B cell (primary cell): ENCODE data around the gene CCDC178. TPM values are rescaled to one million over a fixed set of nuclear protein-coding genes. Genes with fewer than 3 reads are reported as not detected.

ENCODE experiments used
- ATAC-seq: fragments of 200-7000 bp; cut with Tn5 transposase; one replicate; pipeline ENCODE4 v1.10.0; 2021; ENCODE audit warnings: low read depth, mild to moderate bottlenecking, moderate number of reproducible peaks, moderate library complexity
- CTCF ChIA-PET: fragments of 350-600 bp; sonication (Branson Sonifier 250); formaldehyde crosslinking; loops from one replicate; lab custom pipeline; 2021; ENCODE audit warnings: antibody characterized with exemption, inconsistent platforms; lab: Charles Lee
- POLR2A ChIA-PET: fragments of 350-600 bp; sonication (Branson Sonifier 250); formaldehyde crosslinking; loops from one replicate; lab custom pipeline; 2021; ENCODE audit warnings: antibody characterized with exemption; lab: Charles Lee
- DNase-seq: peaks from one replicate; pipeline ENCODE4 v3.0.0; 2013
- H2AFZ ChIP-seq: 2 replicates; pipeline ENCODE4 v1.6.1; 2012; ENCODE audit warnings: mild to moderate bottlenecking, low read depth, low read length; ENCODE audit not compliant: insufficient read depth, poor library complexity, severe bottlenecking
- H3K27ac ChIP-seq, 2 donors: 1 replicate in 1 of 2; 2 replicates in 1 of 2; pipeline ENCODE4 v1.5.1; 2012 to 2013; ENCODE audit warnings: low read length in 2 of 2, mild to moderate bottlenecking in 2 of 2, moderate library complexity in 1 of 2
- H3K27me3 ChIP-seq, 4 experiments: fragments of 200-600 bp in 1 of 4; sonication (generic) in 1 of 4; replicated peaks in 1 of 4; 1 replicate in 2 of 4; 2 replicates in 2 of 4; pipeline versions ENCODE4 v1.6.1 to v1.7.0; 2013 to 2016; ENCODE audit warnings: low read length in 3 of 4, mild to moderate bottlenecking in 2 of 4, mixed read lengths in 1 of 4, moderate library complexity in 1 of 4; ENCODE audit not compliant: insufficient read depth in 4 of 4, control insufficient read depth in 3 of 4; ENCODE audit errors: control extremely low read depth in 1 of 4
- H3K36me3 ChIP-seq, 2 experiments: replicated peaks in 1 of 2; 1 replicate in 1 of 2; 2 replicates in 1 of 2; pipeline versions ENCODE4 v1.6.1 to v1.7.1; 2013; ENCODE audit warnings: low read length in 1 of 2; ENCODE audit not compliant: insufficient read depth in 2 of 2, control insufficient read depth in 1 of 2; ENCODE audit errors: control extremely low read depth in 1 of 2, extremely low read depth in 1 of 2
- H3K4me1 ChIP-seq, 2 donors: fragments of 200-600 bp in 1 of 2; sonication (generic) in 1 of 2; 1 replicate in 1 of 2; 2 replicates in 1 of 2; pipeline versions ENCODE4 v1.5.1 to v1.6.1; 2013 to 2017; ENCODE audit warnings: low read length in 2 of 2; ENCODE audit not compliant: control insufficient read depth in 2 of 2, insufficient read depth in 2 of 2
- H3K4me2 ChIP-seq: replicated peaks from 2 replicates; pipeline ENCODE3; 2012; ENCODE audit warnings: mild to moderate bottlenecking, low read depth, low read length; ENCODE audit not compliant: poor library complexity, severe bottlenecking
- H3K4me3 ChIP-seq, 5 experiments: fragments of 200-600 bp in 1 of 5; sonication (generic) in 1 of 5; 1 replicate in 3 of 5; 2 replicates in 2 of 5; pipeline versions ENCODE4 v1.5.1 to v1.7.0; 2011 to 2016; ENCODE audit warnings: low read length in 4 of 5, mild to moderate bottlenecking in 4 of 5, low read depth in 2 of 5, control low read depth in 1 of 5, moderate library complexity in 1 of 5; ENCODE audit not compliant: insufficient read depth in 1 of 5; ENCODE audit errors: control extremely low read depth in 1 of 5, extremely low read depth in 1 of 5
- H3K79me2 ChIP-seq: fragments of 200-600 bp; sonication (generic); one replicate; pipeline ENCODE4 v1.6.0; 2016; ENCODE audit warnings: low read length; ENCODE audit not compliant: control insufficient read depth, insufficient read depth
- H3K9ac ChIP-seq: fragments of 200-600 bp; sonication (generic); 2 replicates; pipeline ENCODE4 v1.6.1; 2017; ENCODE audit warnings: mild to moderate bottlenecking, low read length, moderate library complexity
- H3K9me3 ChIP-seq, 3 donors: one replicate each; pipeline versions ENCODE4 v1.6.1 to v1.7.1; 2013; ENCODE audit warnings: low read length in 2 of 3; ENCODE audit not compliant: control insufficient read depth in 2 of 3, insufficient read depth in 1 of 3; ENCODE audit errors: control extremely low read depth in 1 of 3
- H4K20me1 ChIP-seq: 2 replicates; pipeline ENCODE4 v1.6.0; 2012; ENCODE audit warnings: mild to moderate bottlenecking, low read length; ENCODE audit not compliant: insufficient read depth, control insufficient read depth, poor library complexity, severe bottlenecking
- H3K27ac Mint-ChIP-seq: one replicate; pipeline ENCODE4 v1.8.0; 2021; ENCODE audit warnings: mixed read lengths
- H3K27me3 Mint-ChIP-seq: one replicate; pipeline ENCODE4 v1.8.0; 2021; ENCODE audit warnings: mixed read lengths
- H3K4me1 Mint-ChIP-seq: one replicate; pipeline ENCODE4 v1.8.0; 2021; ENCODE audit warnings: mixed read lengths
- H3K4me3 Mint-ChIP-seq: one replicate; pipeline ENCODE4 v1.8.0; 2021; ENCODE audit warnings: mixed read lengths
- H3K9me3 Mint-ChIP-seq: one replicate; pipeline ENCODE4 v1.8.0; 2022; ENCODE audit warnings: mixed read lengths; ENCODE audit not compliant: insufficient read depth
- CTCF ChIP-seq: fragments of 200-600 bp; IDR thresholded peaks from one replicate; pipeline ENCODE4 v1.8.0; 2022; ENCODE audit warnings: antibody characterized with exemption, mild to moderate bottlenecking
- EZH2 ChIP-seq: IDR thresholded peaks from 2 replicates; pipeline ENCODE4 v1.6.1; 2012; ENCODE audit warnings: borderline replicate concordance, low read depth, mild to moderate bottlenecking, moderate library complexity, low read length; ENCODE audit not compliant: insufficient read depth, poor library complexity, severe bottlenecking
- WGBS: methylation state at CpG from one replicate; pipeline ENCODE4 v1.1.5; 2013; ENCODE audit warnings: missing lambda C conversion rate; ENCODE audit not compliant: insufficient coverage; 5-methylcytosine and 5-hydroxymethylcytosine counted together
- intact Hi-C: fragments of 100-400 bp; cut with micrococcal nuclease; formaldehyde crosslinking; loops from one replicate; pipeline ENCODE4 v1.10.0; 2022
- polyA plus RNA-seq: library from polyadenylated mRNA; depleted of rRNA; stranded (reverse); fragments of >200 nt; gene quantifications from 2 replicates; pipeline ENCODE4 v1.2.3, GENCODE V29; 2012
- total RNA-seq, 2 donors: library from RNA; stranded (reverse); fragments of 120-200 nt in 1 of 2; gene quantifications; 1 replicate in 1 of 2; 2 replicates in 1 of 2; pipeline versions ENCODE4 v1.2.3 to v1.2.4, GENCODE V29; 2013 to 2022

The CCDC178 gene
- total and polyA plus RNA-seq, 2 donors (not counting 1 experiment from before 2014, with no cell fraction given): not detected

GRCh38 chr18:33099626-33100025, 340.9 kb downstream of the CCDC178 start:
- Histone ChIP-seq H3K9me3 (no peaks in the 10 kb centered on the region), H3K79me2 (no peaks in the 10 kb centered on the region)

GRCh38 chr18:33097126-33097525, 343.4 kb downstream of the CCDC178 start:
- WGBS: no CpG with 5 or more reads among the region's 3 CpGs
- DNase-seq: no peak
- Histone ChIP-seq H2AFZ (no peak overlapping the region), H3K27ac (no peak overlapping the region), H3K9me3 (no peaks in the 10 kb centered on the region), H3K27me3 (no peaks in the 10 kb centered on the region), H3K4me1 (no peaks in the 10 kb centered on the region), H3K9ac (no peak overlapping the region), H3K4me2 (no peak overlapping the region), H3K4me3 (no peak overlapping the region), H3K79me2 (no peaks in the 10 kb centered on the region), H4K20me1 (no peaks in the 10 kb centered on the region), H3K36me3 (no peaks in the 10 kb centered on the region)
- CTCF ChIA-PET: no interaction called here
- no peaks in the 10 kb centered on the region for H3K9me3 Mint-ChIP-seq
- intact Hi-C loops: no loop called here
- H3K4me3 Mint-ChIP-seq: no peak overlapping the region
- no peak overlapping the region for H3K27ac Mint-ChIP-seq
- H3K4me1 Mint-ChIP-seq: no peaks in the 10 kb centered on the region
- no peak for ATAC-seq
- POLR2A ChIA-PET: no interaction called here
- peaks cover 3% of the 10 kb centered on the region for H3K27me3 Mint-ChIP-seq
- no peak for TF ChIP-seq CTCF
- TF ChIP-seq EZH2: no peak

More at GRCh38 chr18:33099626-33100025, 340.9 kb downstream of the CCDC178 start:
- no peaks in the 10 kb centered on the region for H3K9me3 Mint-ChIP-seq
- Histone ChIP-seq H3K4me1 (no peaks in the 10 kb centered on the region), H3K27ac (no peak overlapping the region), H2AFZ (no peak overlapping the region), H3K9ac (no peak overlapping the region), H4K20me1 (no peaks in the 10 kb centered on the region), H3K4me2 (no peak overlapping the region), H3K4me3 (no peak overlapping the region), H3K27me3 (no peaks in the 10 kb centered on the region), H3K36me3 (no peaks in the 10 kb centered on the region)
- ATAC-seq: no peak
- no peaks in the 10 kb centered on the region for H3K4me1 Mint-ChIP-seq
- H3K4me3 Mint-ChIP-seq: no peak overlapping the region
- CTCF ChIA-PET: no interaction called here
- POLR2A ChIA-PET: no interaction called here
- no peak overlapping the region for H3K27ac Mint-ChIP-seq
- intact Hi-C loops: no loop called here
- no peak for TF ChIP-seq CTCF
- TF ChIP-seq EZH2: no peak
- peaks cover 5% of the 10 kb centered on the region for H3K27me3 Mint-ChIP-seq
- no peak for DNase-seq
- no CpG with 5 or more reads among the region's 3 CpGs for WGBS
